ENCODE results near the gene EYS.

EYS gene

GRCh38 chr6:64214373-64214772 lies 1492.7 kb downstream of the EYS start:
- TF ChIP-seq POLR2AphosphoS5 (IDR thresholded peaks at IDR 0.05; ENCODE audit: borderline replicate concordance, low read depth, low read length) (no peak), FOXP2 (optimal IDR thresholded peaks at IDR 0.05; ENCODE audit: control extremely low read depth, extremely low read length, insufficient read depth) (no peak), EZH2 (IDR thresholded peaks at IDR 0.05) (no peak)
- no peak overlapping the region for H3K4me3 ChIP-seq
- no peak overlapping the region for H3K27ac ChIP-seq
- no peaks in the 10 kb centered on the region for H3K36me3 ChIP-seq (ENCODE audit: insufficient read depth, low read length)
- H3K9ac ChIP-seq (ENCODE audit: insufficient read length) = no peak overlapping the region
- H3K9me3 ChIP-seq (ENCODE audit: low read depth, low read length) = no peaks in the 10 kb centered on the region
- no peak for DNase-seq (ENCODE audit: low read depth, low spot score)

- no peaks in the 10 kb centered on the region for H3K9me3 ChIP-seq (ENCODE audit: low read depth, low read length)
- TF ChIP-seq FOXP2 (optimal IDR thresholded peaks at IDR 0.05; ENCODE audit: control extremely low read depth, extremely low read length, insufficient read depth) (no peak), EZH2 (IDR thresholded peaks at IDR 0.05) (no peak), POLR2AphosphoS5 (IDR thresholded peaks at IDR 0.05; ENCODE audit: borderline replicate concordance, low read depth, low read length) (no peak)
- no peak overlapping the region for H3K27ac ChIP-seq
- DNase-seq (ENCODE audit: low read depth, low spot score) = no peak
- H3K9ac ChIP-seq (ENCODE audit: insufficient read length) = no peak overlapping the region
- H3K36me3 ChIP-seq (ENCODE audit: insufficient read depth, low read length) = no peaks in the 10 kb centered on the region
- no peak overlapping the region for H3K4me3 ChIP-seq
These were observed 1493.3 kb downstream of the EYS start for GRCh38 chr6:64213697-64214096.

- TF ChIP-seq POLR2AphosphoS5 (IDR thresholded peaks at IDR 0.05; ENCODE audit: borderline replicate concordance, low read depth, low read length) (no peak), FOXP2 (optimal IDR thresholded peaks at IDR 0.05; ENCODE audit: control extremely low read depth, extremely low read length, insufficient read depth) (no peak), EZH2 (IDR thresholded peaks at IDR 0.05) (no peak)
- H3K36me3 ChIP-seq (ENCODE audit: insufficient read depth, low read length) = no peaks in the 10 kb centered on the region
- H3K9ac ChIP-seq (ENCODE audit: insufficient read length) = no peak overlapping the region
- no peak overlapping the region for H3K4me3 ChIP-seq
- H3K9me3 ChIP-seq (ENCODE audit: low read depth, low read length) = no peaks in the 10 kb centered on the region
- DNase-seq (ENCODE audit: low read depth, low spot score) = no peak
- H3K27ac ChIP-seq = no peak overlapping the region
These were observed 1509.8 kb downstream of the EYS start for GRCh38 chr6:64197246-64197645.

GRCh38 chr6:64186592-64186991 lies 1520.4 kb downstream of the EYS start:
- DNase-seq (ENCODE audit: low read depth, low spot score) = no peak
- H3K4me3 ChIP-seq = no peak overlapping the region
- H3K9ac ChIP-seq (ENCODE audit: insufficient read length) = no peak overlapping the region
- H3K27ac ChIP-seq = no peak overlapping the region
- no peaks in the 10 kb centered on the region for H3K36me3 ChIP-seq (ENCODE audit: insufficient read depth, low read length)
- TF ChIP-seq EZH2 (IDR thresholded peaks at IDR 0.05) (no peak), FOXP2 (optimal IDR thresholded peaks at IDR 0.05; ENCODE audit: control extremely low read depth, extremely low read length, insufficient read depth) (no peak), POLR2AphosphoS5 (IDR thresholded peaks at IDR 0.05; ENCODE audit: borderline replicate concordance, low read depth, low read length) (no peak)
- H3K9me3 ChIP-seq (ENCODE audit: low read depth, low read length) = no peaks in the 10 kb centered on the region

- no peak for DNase-seq (ENCODE audit: low read depth, low spot score)
- Histone ChIP-seq H3K9ac (ENCODE audit: insufficient read length) (no peak overlapping the region), H3K4me3 (no peak overlapping the region), H3K9me3 (ENCODE audit: low read depth, low read length) (no peaks in the 10 kb centered on the region), H3K36me3 (ENCODE audit: insufficient read depth, low read length) (no peaks in the 10 kb centered on the region), H3K27ac (no peak overlapping the region)
- TF ChIP-seq POLR2AphosphoS5 (IDR thresholded peaks at IDR 0.05; ENCODE audit: borderline replicate concordance, low read depth, low read length) (no peak), EZH2 (IDR thresholded peaks at IDR 0.05) (no peak), FOXP2 (optimal IDR thresholded peaks at IDR 0.05; ENCODE audit: control extremely low read depth, extremely low read length, insufficient read depth) (no peak)
These were observed 1521.4 kb downstream of the EYS start for GRCh38 chr6:64185621-64186020.

- no peak overlapping the region for H3K27ac ChIP-seq
- no peak for TF ChIP-seq EZH2 (IDR thresholded peaks at IDR 0.05)
- TF ChIP-seq FOXP2 (optimal IDR thresholded peaks at IDR 0.05; ENCODE audit: control extremely low read depth, extremely low read length, insufficient read depth) = no peak
- no peak for TF ChIP-seq POLR2AphosphoS5 (IDR thresholded peaks at IDR 0.05; ENCODE audit: borderline replicate concordance, low read depth, low read length)
These were observed 1531.7 kb downstream of the EYS start for GRCh38 chr6:64175296-64175695.

GRCh38 chr6:64170316-64170715 lies 1536.7 kb downstream of the EYS start:
- Histone ChIP-seq H3K9me3 (ENCODE audit: low read depth, low read length) (no peaks in the 10 kb centered on the region), H3K36me3 (ENCODE audit: insufficient read depth, low read length) (no peaks in the 10 kb centered on the region), H3K4me3 (no peak overlapping the region), H3K27ac (no peak overlapping the region), H3K9ac (ENCODE audit: insufficient read length) (no peak overlapping the region)
- DNase-seq (ENCODE audit: low read depth, low spot score) = no peak
- no peak for TF ChIP-seq EZH2 (IDR thresholded peaks at IDR 0.05)
- TF ChIP-seq POLR2AphosphoS5 (IDR thresholded peaks at IDR 0.05; ENCODE audit: borderline replicate concordance, low read depth, low read length) = no peak
- no peak for TF ChIP-seq FOXP2 (optimal IDR thresholded peaks at IDR 0.05; ENCODE audit: control extremely low read depth, extremely low read length, insufficient read depth)

More at GRCh38 chr6:64175296-64175695, 1531.7 kb downstream of the EYS start:
- H3K4me3 ChIP-seq = no peak overlapping the region
- H3K9me3 ChIP-seq (ENCODE audit: low read depth, low read length) = no peaks in the 10 kb centered on the region
- H3K36me3 ChIP-seq (ENCODE audit: insufficient read depth, low read length) = no peaks in the 10 kb centered on the region
- DNase-seq (ENCODE audit: low read depth, low spot score) = no peak
- H3K9ac ChIP-seq (ENCODE audit: insufficient read length) = no peak overlapping the region

GRCh38 chr6:64160486-64160885 lies 1546.5 kb downstream of the EYS start:
- H3K9me3 ChIP-seq (ENCODE audit: low read depth, low read length) = no peaks in the 10 kb centered on the region
- H3K36me3 ChIP-seq (ENCODE audit: insufficient read depth, low read length) = no peaks in the 10 kb centered on the region
- no peak overlapping the region for H3K27ac ChIP-seq
- no peak overlapping the region for H3K4me3 ChIP-seq
- DNase-seq (ENCODE audit: low read depth, low spot score) = no peak
- TF ChIP-seq FOXP2 (optimal IDR thresholded peaks at IDR 0.05; ENCODE audit: control extremely low read depth, extremely low read length, insufficient read depth) (no peak), EZH2 (IDR thresholded peaks at IDR 0.05) (no peak), POLR2AphosphoS5 (IDR thresholded peaks at IDR 0.05; ENCODE audit: borderline replicate concordance, low read depth, low read length) (no peak)
- H3K9ac ChIP-seq (ENCODE audit: insufficient read length) = no peak overlapping the region

GRCh38 chr6:64155063-64155462 lies 1552.0 kb downstream of the EYS start:
- Histone ChIP-seq H3K9me3 (ENCODE audit: low read depth, low read length) (no peaks in the 10 kb centered on the region), H3K36me3 (ENCODE audit: insufficient read depth, low read length) (no peaks in the 10 kb centered on the region), H3K4me3 (no peak overlapping the region), H3K27ac (no peak overlapping the region), H3K9ac (ENCODE audit: insufficient read length) (no peak overlapping the region)
- DNase-seq (ENCODE audit: low read depth, low spot score) = no peak
- TF ChIP-seq EZH2 (IDR thresholded peaks at IDR 0.05) (no peak), FOXP2 (optimal IDR thresholded peaks at IDR 0.05; ENCODE audit: control extremely low read depth, extremely low read length, insufficient read depth) (no peak), POLR2AphosphoS5 (IDR thresholded peaks at IDR 0.05; ENCODE audit: borderline replicate concordance, low read depth, low read length) (no peak)

Measured in SK-N-MC (cell line).